ENCODE data around the gene SH2D2A.

Gene SH2D2A

DNA sequence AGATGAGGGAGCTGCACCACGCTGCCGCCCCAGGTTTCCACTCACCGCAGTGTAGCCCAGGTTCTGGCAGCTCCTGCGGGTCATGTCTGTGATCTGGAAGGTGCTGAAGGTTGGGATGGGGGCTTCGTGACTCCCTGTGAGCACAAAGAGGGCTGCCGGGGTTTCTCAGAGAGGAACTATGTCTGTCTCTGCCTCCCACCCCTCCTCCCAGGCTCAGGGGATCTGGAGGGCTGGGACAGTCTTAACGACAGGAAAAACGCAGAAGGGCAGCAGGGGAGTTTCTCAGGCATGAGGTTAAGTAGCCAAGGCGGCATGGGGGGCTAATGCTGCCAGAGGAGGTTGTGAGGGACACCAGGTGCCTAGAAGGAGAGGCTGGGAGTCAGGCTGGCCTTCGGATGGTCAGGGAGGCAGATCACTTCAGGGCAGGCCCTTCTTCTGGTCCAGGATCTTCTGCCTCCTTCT lies 656 bp downstream of the SH2D2A start:
- DNase-seq (ENCODE audit: insufficient read length, low spot score): no peak
- FAIRE-seq: no peak
- no peak for TF ChIP-seq PAX5 (IDR thresholded peaks at IDR 0.05; ENCODE audit: insufficient read depth, low read length, severe bottlenecking)
- no peak for TF ChIP-seq POU2F2 (IDR thresholded peaks at IDR 0.05; ENCODE audit: low read depth, low read length)
- no peak for TF ChIP-seq POLR2A (IDR thresholded peaks at IDR 0.05; ENCODE audit: low read depth, low read length)
- TF ChIP-seq TAF1 (IDR thresholded peaks at IDR 0.05; ENCODE audit: low read depth, low read length): no peak
- TF ChIP-seq POLR2AphosphoS5 (IDR thresholded peaks at IDR 0.05; ENCODE audit: low read depth, low read length): no peak
- no peak for TF ChIP-seq SPI1 (IDR thresholded peaks at IDR 0.05; ENCODE audit: low read depth, low read length)

DNA sequence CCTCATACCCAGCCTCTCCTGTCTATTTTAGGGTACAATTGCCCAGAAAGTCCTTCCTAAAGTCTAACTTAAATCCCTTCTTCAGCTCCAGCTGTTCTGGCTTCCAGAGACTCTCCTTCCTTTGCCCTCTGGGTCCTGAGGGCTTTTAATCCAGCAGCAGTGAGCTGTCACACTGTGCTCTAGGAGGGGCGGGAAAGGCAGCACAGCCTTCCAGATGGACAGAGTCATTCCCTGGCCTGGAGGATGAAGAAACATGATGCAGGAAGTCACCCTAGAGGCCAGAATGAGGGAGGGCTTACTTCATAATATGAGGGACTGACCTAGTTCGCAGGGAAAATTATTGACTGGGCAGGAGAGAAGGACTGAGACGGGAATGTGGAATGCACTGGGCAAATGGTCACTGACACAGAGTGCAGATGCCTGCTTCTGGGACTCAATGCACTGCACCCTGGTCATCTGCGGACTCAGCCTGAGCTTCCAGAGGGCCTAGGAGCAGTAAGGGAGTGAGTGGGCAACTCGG lies 1.3 kb downstream of the SH2D2A start:
- TF ChIP-seq SPI1 (IDR thresholded peaks at IDR 0.05; ENCODE audit: low read depth, low read length) (no peak), POU2F2 (IDR thresholded peaks at IDR 0.05; ENCODE audit: low read depth, low read length) (no peak), PAX5 (IDR thresholded peaks at IDR 0.05; ENCODE audit: insufficient read depth, low read length, severe bottlenecking) (no peak), POLR2A (IDR thresholded peaks at IDR 0.05; ENCODE audit: low read depth, low read length) (no peak), TAF1 (IDR thresholded peaks at IDR 0.05; ENCODE audit: low read depth, low read length) (no peak), POLR2AphosphoS5 (IDR thresholded peaks at IDR 0.05; ENCODE audit: low read depth, low read length) (no peak)
- no peak for DNase-seq (ENCODE audit: insufficient read length, low spot score)
- no peak for FAIRE-seq

DNA sequence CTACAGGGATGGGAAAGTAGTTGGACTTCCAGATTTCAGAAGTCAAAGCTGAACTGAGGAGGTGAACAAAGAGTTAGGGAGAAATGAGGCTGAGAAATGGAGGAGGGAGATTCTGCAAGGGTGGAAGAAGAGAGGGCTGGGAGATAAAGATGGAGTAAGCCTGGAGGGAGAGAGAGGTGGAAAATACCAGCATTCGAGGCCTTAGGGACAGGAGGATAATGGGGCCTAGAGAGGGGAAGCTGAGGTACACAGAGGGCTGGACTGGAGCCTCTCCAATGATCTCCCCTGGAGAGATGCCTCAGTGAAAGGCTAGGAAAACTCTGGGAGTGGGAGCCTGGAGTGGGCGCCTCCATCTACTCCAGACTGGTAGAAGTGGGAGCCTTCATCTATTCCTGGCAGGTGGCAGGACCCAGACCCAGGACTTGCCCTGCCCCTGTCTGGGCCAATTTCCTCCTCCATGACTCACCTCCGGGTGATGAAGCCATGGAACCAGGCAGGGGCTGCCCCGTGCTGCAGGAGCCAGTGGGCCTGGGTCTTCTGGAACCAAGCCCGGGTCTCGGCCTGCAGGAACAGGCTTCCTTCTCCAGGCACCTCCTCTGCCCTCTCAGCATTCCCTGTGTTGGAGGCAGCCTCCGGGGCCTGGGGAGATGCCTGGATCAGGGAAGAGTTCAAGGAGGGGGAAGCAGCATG lies 1.9 kb downstream of the SH2D2A start:
- FAIRE-seq: no peak
- DNase-seq (ENCODE audit: insufficient read length, low spot score): no peak
- TF ChIP-seq POLR2AphosphoS5 (IDR thresholded peaks at IDR 0.05; ENCODE audit: low read depth, low read length) (no peak), SPI1 (IDR thresholded peaks at IDR 0.05; ENCODE audit: low read depth, low read length) (no peak), PAX5 (IDR thresholded peaks at IDR 0.05; ENCODE audit: insufficient read depth, low read length, severe bottlenecking) (no peak), POU2F2 (IDR thresholded peaks at IDR 0.05; ENCODE audit: low read depth, low read length) (no peak), TAF1 (IDR thresholded peaks at IDR 0.05; ENCODE audit: low read depth, low read length) (no peak), POLR2A (IDR thresholded peaks at IDR 0.05; ENCODE audit: low read depth, low read length) (no peak)

DNA sequence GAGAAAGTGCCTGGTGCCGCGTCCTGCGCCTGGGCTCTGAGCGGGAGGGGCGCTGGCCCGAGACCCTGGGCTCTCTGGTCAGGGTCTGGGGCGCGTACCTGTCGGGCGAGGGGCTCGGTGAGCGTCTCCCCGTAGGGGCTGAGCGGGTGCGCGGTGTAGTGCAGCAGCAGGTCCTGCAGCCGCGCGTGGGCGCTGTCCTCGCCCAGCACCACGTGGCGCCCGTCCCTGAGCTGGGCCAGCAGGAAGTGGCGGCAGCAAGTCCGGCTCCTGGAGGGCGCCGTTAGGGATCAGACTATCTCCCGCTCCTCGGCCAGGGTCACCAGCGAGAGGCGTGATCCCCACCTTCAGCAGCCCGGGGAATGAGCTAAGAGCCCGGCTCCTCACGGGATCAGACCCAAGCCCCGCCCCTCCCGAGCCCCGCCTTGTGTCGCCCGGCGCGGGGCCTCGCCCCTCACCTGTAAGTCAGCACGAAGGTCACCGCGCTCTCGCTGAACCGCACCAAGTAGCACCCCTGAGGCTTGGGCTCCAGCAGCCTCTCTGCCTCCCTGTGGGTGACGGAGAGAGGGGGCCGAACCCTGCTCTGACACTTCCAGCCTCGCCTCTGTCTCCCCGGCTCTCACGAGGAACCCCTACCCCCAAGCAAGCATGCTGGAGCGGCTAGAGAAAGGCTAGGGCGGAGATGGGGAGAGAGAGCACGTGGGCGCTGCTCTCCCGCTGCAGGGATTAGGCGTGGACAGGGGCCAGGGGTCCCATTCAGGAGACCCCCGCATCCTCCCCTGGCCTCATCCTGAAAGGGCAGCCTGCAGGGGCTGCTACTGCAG lies 2.7 kb downstream of the SH2D2A start:
- DNase-seq (ENCODE audit: insufficient read length, low spot score) (peak; percentile 76), FAIRE-seq (peak; percentile 87)

DNA sequence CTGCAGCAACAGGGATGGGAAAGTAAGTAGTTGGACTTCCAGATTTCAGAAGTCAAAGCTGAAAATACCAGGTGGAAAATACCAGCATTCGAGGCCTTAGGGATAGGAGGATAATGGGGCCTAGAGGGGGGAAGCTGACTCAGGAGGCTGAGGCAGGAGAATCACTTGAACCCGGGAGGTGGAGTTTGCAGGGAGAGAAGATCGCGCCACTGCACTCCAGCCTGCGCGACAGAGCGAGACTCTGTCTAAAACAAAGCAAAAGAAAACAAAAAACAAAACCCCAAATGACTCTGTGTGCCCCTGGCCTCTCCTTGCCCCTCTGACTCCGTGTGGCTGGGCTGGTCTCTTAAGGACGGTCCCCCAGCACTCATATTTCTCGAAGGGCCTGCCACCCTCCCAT lies 3.4 kb downstream of the SH2D2A start:
- no peak for DNase-seq (ENCODE audit: insufficient read length, low spot score)
- TF ChIP-seq SPI1 (IDR thresholded peaks at IDR 0.05; ENCODE audit: low read depth, low read length): no peak
- no peak for TF ChIP-seq PAX5 (IDR thresholded peaks at IDR 0.05; ENCODE audit: insufficient read depth, low read length, severe bottlenecking)
- TF ChIP-seq POLR2A (IDR thresholded peaks at IDR 0.05; ENCODE audit: low read depth, low read length): no peak
- TF ChIP-seq TAF1 (IDR thresholded peaks at IDR 0.05; ENCODE audit: low read depth, low read length): no peak
- TF ChIP-seq POLR2AphosphoS5 (IDR thresholded peaks at IDR 0.05; ENCODE audit: low read depth, low read length): no peak
- no peak for TF ChIP-seq POU2F2 (IDR thresholded peaks at IDR 0.05; ENCODE audit: low read depth, low read length)
- FAIRE-seq: no peak

More for the DNA sequence above, 2.7 kb downstream of the SH2D2A start:
- TF ChIP-seq POLR2AphosphoS5 (IDR thresholded peaks at IDR 0.05; ENCODE audit: low read depth, low read length) (no peak), PAX5 (IDR thresholded peaks at IDR 0.05; ENCODE audit: insufficient read depth, low read length, severe bottlenecking) (no peak), TAF1 (IDR thresholded peaks at IDR 0.05; ENCODE audit: low read depth, low read length) (no peak), POU2F2 (IDR thresholded peaks at IDR 0.05; ENCODE audit: low read depth, low read length) (no peak), POLR2A (IDR thresholded peaks at IDR 0.05; ENCODE audit: low read depth, low read length) (no peak), SPI1 (IDR thresholded peaks at IDR 0.05; ENCODE audit: low read depth, low read length) (no peak)

DNA sequence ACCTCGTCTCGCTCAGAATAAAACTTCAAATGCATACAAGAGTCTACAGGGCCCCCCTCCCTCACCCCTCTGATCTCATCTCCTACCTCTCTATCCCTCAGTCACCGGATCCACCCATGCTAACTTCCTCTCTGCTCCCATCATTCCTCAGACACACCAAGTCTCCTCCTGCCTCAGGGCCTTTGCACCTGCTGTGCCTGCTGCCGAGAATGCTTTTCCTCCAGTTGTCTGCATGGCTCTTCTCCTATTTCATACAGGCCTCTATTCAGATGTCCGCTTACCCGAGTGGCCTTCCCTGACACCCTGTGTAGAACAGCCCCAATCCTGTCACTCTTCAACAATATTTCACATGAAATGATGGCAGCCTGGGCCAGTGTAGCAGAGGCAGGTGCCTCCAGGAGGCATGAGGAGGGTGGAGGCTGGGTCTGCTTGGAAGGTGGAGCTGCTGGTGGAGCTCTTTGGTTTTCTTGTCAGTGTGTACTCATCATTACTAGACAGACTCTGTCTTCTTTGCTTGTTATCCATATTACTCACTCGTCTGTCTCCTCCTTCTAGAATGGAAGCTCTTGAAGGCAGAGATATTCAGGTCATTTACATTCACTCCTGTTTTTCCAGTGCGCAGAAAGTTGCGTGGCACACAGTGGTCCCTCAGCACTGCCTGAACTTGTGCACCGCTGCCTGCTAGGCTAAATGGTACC lies 4.2 kb downstream of the SH2D2A start:
- no peak for FAIRE-seq
- no peak for DNase-seq (ENCODE audit: insufficient read length, low spot score)
- TF ChIP-seq PAX5 (IDR thresholded peaks at IDR 0.05; ENCODE audit: insufficient read depth, low read length, severe bottlenecking) (no peak), POLR2A (IDR thresholded peaks at IDR 0.05; ENCODE audit: low read depth, low read length) (no peak), TAF1 (IDR thresholded peaks at IDR 0.05; ENCODE audit: low read depth, low read length) (no peak), POU2F2 (IDR thresholded peaks at IDR 0.05; ENCODE audit: low read depth, low read length) (no peak), SPI1 (IDR thresholded peaks at IDR 0.05; ENCODE audit: low read depth, low read length) (no peak), POLR2AphosphoS5 (IDR thresholded peaks at IDR 0.05; ENCODE audit: low read depth, low read length) (no peak)

DNA sequence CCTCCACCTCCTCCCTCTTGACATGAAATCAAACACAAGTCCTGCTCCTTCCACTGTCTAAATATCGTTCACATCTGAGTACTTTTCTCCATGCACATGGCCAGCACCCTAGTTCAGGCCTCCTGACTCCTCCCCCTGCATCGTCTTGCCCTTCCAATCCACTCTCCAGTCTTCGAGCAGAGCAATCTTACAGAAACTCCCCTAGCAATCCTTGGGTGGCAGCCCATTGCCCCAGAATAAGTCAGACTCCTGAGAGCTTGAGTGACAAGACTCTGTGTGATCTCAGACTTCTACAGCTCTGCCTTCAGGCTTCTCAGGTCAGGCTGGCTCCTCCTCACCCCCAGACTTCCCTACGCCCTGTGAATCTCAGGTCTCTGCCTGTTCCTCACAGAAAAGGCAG lies 5.5 kb downstream of the SH2D2A start:
- no peak for DNase-seq (ENCODE audit: insufficient read length, low spot score)
- TF ChIP-seq SPI1 (IDR thresholded peaks at IDR 0.05; ENCODE audit: low read depth, low read length): no peak
- no peak for TF ChIP-seq PAX5 (IDR thresholded peaks at IDR 0.05; ENCODE audit: insufficient read depth, low read length, severe bottlenecking)
- TF ChIP-seq POLR2A (IDR thresholded peaks at IDR 0.05; ENCODE audit: low read depth, low read length): no peak
- FAIRE-seq: no peak

DNA sequence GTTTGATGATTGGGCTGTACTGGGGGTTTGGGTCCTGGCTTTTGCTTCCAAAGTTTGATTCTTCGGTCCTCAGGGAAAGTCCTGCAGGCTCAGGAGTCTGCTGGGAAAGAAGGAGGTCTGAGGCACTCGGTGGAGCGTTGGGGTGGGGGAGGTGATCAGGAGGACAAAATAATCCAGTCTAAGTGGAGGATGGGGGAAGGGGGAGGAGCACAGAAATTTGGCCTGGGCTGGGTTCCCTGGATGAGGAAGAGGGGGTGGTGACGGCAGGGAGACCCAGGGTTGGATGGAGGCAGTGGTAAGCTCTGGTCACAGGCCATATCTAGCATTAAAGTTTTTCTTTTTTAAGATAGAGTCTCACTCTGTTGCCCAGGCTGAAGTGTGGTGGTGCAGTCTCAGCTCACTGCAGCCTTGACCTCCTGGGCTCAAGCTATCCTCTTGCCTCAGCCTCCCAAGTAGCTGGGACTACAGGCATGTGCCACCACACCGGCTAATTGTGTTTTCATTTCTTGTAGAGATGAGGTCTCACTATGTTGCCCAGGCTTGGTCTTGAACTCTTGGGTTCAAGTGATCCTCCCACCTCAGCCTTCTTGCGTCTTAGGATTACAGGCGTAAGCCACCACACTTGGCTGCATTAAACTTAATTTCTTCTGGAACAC lies 6.8 kb downstream of the SH2D2A start:
- DNase-seq (ENCODE audit: insufficient read length, low spot score) (no peak), FAIRE-seq (no peak)
- TF ChIP-seq TAF1 (IDR thresholded peaks at IDR 0.05; ENCODE audit: low read depth, low read length) (no peak), POLR2A (IDR thresholded peaks at IDR 0.05; ENCODE audit: low read depth, low read length) (no peak), SPI1 (IDR thresholded peaks at IDR 0.05; ENCODE audit: low read depth, low read length) (no peak), POU2F2 (IDR thresholded peaks at IDR 0.05; ENCODE audit: low read depth, low read length) (no peak), PAX5 (IDR thresholded peaks at IDR 0.05; ENCODE audit: insufficient read depth, low read length, severe bottlenecking) (no peak), POLR2AphosphoS5 (IDR thresholded peaks at IDR 0.05; ENCODE audit: low read depth, low read length) (no peak)
